ENCODE measurements around the gene FAM98C.
A peak's percentile ranks its signal among the peaks of the same experiment; 100 is the strongest.

DNA sequence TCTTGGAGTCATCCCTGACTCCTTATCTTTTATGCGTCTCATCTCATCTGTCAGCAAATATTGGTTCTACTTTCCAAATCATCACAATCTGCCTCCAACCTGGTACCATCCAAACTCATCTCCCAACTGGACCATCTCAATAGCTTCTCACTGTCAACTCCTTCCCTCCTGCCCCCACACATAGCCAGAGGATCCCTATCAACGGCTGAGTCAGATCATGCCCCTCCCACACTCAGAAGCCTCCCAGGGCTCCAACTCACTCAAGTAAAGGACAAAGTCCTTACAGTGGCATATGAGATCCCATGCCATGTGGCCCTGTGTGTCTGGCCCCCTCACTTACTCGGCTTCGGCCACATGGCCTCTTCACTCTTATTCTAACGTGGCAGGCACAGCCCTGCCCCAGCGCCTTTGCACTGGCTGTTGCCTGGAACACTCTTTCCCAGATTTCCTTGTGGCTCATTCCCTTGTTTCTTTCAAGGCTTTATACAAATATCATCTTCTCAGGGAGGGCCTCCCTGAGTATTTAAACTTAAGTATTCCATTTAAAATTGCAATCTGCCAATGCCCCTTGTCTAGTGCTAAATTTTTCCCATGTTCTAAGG, 10.1 kb upstream of the FAM98C start:
- TF ChIP-seq, protein P1, sequence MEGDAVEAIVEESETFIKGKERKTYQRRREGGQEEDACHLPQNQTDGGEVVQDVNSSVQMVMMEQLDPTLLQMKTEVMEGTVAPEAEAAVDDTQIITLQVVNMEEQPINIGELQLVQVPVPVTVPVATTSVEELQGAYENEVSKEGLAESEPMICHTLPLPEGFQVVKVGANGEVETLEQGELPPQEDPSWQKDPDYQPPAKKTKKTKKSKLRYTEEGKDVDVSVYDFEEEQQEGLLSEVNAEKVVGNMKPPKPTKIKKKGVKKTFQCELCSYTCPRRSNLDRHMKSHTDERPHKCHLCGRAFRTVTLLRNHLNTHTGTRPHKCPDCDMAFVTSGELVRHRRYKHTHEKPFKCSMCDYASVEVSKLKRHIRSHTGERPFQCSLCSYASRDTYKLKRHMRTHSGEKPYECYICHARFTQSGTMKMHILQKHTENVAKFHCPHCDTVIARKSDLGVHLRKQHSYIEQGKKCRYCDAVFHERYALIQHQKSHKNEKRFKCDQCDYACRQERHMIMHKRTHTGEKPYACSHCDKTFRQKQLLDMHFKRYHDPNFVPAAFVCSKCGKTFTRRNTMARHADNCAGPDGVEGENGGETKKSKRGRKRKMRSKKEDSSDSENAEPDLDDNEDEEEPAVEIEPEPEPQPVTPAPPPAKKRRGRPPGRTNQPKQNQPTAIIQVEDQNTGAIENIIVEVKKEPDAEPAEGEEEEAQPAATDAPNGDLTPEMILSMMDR (IDR thresholded peaks at IDR 0.05): no peak
- peak; percentile 15 for TF ChIP-seq POLR2A (IDR thresholded peaks at IDR 0.05)

Data from right lobe of liver (tissue), 4 donors.